ENCODE data around the gene CKB.

Gene CKB

DNA sequence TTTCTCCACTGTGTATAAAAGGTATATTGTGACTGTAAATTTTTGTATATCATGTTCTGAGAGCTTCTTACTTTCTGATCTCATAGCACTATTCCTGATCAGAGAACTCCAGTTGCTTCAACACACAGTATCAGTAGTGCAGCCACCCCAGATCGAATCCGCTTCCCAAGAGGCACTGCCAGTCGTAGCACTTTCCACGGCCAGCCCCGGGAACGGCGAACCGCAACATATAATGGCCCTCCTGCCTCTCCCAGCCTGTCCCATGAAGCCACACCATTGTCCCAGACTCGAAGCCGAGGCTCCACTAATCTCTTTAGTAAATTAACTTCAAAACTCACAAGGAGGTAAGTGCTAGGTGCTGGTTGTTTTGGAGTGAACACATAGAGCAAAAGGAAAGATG lies 30.9 kb downstream of the CKB start:
- H3K4me3 ChIP-seq (ENCODE audit: low read depth, low read length): no peak overlapping the region
- TF ChIP-seq, protein P1, sequence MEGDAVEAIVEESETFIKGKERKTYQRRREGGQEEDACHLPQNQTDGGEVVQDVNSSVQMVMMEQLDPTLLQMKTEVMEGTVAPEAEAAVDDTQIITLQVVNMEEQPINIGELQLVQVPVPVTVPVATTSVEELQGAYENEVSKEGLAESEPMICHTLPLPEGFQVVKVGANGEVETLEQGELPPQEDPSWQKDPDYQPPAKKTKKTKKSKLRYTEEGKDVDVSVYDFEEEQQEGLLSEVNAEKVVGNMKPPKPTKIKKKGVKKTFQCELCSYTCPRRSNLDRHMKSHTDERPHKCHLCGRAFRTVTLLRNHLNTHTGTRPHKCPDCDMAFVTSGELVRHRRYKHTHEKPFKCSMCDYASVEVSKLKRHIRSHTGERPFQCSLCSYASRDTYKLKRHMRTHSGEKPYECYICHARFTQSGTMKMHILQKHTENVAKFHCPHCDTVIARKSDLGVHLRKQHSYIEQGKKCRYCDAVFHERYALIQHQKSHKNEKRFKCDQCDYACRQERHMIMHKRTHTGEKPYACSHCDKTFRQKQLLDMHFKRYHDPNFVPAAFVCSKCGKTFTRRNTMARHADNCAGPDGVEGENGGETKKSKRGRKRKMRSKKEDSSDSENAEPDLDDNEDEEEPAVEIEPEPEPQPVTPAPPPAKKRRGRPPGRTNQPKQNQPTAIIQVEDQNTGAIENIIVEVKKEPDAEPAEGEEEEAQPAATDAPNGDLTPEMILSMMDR (IDR thresholded peaks at IDR 0.05; ENCODE audit: low read depth, low read length, missing control alignments): no peak
- in situ Hi-C loops (cut with HindIII; ENCODE audit: low sequenced_read_pairs): no loop called here
- no peak for DNase-seq (ENCODE audit: low read depth)

DNA sequence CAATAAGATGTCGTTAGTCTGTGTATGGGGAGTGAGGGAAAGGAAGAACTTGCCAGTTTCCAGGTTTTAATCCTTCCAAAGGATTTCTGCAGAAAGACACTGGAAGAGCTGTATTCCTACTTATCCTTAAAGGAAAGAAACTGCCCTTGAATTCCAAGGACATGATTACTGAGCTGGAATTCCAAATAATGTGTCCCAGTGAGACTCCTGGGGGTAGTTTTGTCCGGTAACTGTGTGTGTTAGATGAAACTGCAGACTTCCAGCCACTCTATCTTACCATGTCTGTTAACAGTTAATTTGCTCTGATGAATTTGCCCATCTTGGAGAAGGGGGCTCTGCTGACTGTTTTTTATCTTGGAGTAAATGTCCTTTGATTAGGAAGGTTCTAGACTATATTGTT lies 33.0 kb downstream of the CKB start:
- in situ Hi-C loops (cut with HindIII; ENCODE audit: low sequenced_read_pairs): no loop called here

DNA sequence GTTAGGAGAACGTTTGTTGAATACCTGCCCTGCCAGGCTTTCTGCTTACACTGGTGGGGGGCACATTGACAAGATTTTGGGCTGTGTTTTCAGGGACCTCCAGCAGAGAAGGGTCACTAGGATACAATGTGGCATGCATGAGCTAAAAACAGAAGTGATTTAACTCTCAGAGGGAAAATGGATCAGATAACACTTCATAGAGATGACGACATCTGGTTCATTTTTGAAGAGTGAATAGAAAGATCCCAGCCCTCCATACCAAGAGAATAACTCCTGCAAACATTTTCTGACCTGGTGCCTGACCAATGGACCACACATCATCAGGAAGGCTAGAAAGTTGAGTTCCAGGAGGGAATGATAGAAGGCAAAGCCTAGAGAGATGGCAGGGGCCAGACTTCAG lies 33.7 kb downstream of the CKB start:
- H3K4me3 ChIP-seq (ENCODE audit: low read depth, low read length): no peak overlapping the region
- TF ChIP-seq, protein P1 (IDR thresholded peaks at IDR 0.05; ENCODE audit: low read depth, low read length, missing control alignments): no peak
- in situ Hi-C loops (cut with HindIII; ENCODE audit: low sequenced_read_pairs): no loop called here
- DNase-seq (ENCODE audit: low read depth): no peak

More for the DNA sequence above, 33.0 kb downstream of the CKB start:
- H3K4me3 ChIP-seq (ENCODE audit: low read depth, low read length): no peak overlapping the region
- DNase-seq (ENCODE audit: low read depth): no peak
- TF ChIP-seq, protein P1 (IDR thresholded peaks at IDR 0.05; ENCODE audit: low read depth, low read length, missing control alignments): no peak

DNA sequence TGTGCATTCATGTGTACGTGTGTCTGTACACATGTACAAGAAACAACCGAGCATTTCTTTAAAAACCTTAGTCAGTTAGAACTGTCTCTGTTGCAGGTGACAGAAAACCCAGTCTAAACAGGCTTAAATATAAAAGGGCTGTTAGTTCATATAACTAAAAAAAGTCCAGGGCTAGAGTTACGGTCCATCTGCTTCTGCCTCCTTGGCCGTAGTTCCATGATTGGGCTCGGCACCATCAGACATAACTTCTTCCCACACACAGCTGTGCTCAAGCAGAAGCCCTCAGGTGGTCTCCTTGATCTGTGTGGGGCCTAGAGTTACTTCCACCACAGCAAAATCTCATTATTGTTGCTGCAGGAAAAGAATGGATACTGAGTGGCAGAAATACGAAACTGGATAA lies 34.6 kb downstream of the CKB start:
- TF ChIP-seq, protein P1 (IDR thresholded peaks at IDR 0.05; ENCODE audit: low read depth, low read length, missing control alignments): no peak
- no peak overlapping the region for H3K4me3 ChIP-seq (ENCODE audit: low read depth, low read length)
- in situ Hi-C loops (cut with HindIII; ENCODE audit: low sequenced_read_pairs): no loop called here
- no peak for DNase-seq (ENCODE audit: low read depth)

DNA sequence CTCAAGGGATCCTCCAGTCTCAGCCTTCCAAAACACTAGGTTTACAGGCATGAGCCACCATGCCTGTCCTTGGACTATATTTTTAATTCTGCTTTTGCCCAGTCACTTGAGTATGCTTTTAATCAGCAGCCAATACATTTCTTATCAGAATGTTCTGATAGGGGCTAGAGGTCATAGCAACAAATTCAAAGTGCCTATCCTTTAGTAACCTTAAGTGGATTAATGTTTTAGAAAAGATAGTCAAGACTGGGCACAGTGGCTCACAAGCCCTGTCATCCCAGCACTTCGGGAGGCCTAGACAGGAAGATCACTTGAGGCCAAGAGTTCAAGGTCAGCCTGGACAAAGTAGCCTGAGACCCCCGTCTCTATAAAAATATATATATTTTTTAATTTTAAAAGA lies 37.1 kb downstream of the CKB start:
- in situ Hi-C loops (cut with HindIII; ENCODE audit: low sequenced_read_pairs): no loop called here
- no peak for DNase-seq (ENCODE audit: low read depth)
- TF ChIP-seq, protein P1 (IDR thresholded peaks at IDR 0.05; ENCODE audit: low read depth, low read length, missing control alignments): no peak
- H3K4me3 ChIP-seq (ENCODE audit: low read depth, low read length): no peak overlapping the region

DNA sequence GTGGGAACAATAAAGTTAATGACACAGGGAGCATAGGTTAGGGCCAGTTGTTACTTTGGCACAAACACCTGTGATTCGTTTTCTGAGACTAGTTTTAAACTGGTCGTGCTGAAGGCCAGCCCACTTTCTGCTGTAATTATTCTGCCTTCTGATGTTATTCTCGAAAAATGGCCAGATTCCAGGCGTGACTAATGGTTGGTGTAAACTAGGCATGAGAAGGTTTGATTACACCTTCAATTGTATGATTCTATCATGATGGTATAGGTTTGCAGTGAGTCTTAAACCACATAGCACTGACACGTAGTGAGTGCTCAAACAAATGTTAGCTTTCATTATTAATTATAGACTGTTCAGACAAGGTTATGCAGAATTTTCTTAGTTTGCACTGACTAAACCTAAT lies 39.0 kb downstream of the CKB start:
- in situ Hi-C loops (cut with HindIII; ENCODE audit: low sequenced_read_pairs): no loop called here
- TF ChIP-seq, protein P1 (IDR thresholded peaks at IDR 0.05; ENCODE audit: low read depth, low read length, missing control alignments): no peak
- no peak overlapping the region for H3K4me3 ChIP-seq (ENCODE audit: low read depth, low read length)
- DNase-seq (ENCODE audit: low read depth): peak; percentile 88

DNA sequence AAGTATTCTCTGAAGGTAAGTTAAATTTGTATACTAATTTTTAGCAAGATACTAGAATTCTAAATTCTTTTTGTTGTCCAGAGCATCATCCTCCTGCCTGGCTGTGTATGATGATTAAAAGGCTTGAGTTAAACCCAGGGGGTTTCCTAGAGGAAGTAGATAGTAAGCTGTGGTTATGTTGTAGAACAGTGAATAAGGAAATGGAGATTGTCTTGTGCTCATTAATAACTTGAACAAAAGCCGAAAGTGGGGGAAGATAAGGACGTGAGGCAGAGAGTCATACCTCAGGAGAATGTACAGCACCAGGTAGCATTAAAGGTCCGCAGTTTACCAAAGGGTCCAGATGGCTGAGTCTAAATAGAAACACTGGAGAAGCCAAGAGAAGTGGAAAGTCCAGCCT lies 42.0 kb downstream of the CKB start:
- TF ChIP-seq, protein P1 (IDR thresholded peaks at IDR 0.05; ENCODE audit: low read depth, low read length, missing control alignments): no peak
- H3K4me3 ChIP-seq (ENCODE audit: low read depth, low read length): no peak overlapping the region
- DNase-seq (ENCODE audit: low read depth): no peak
- in situ Hi-C loops (cut with HindIII; ENCODE audit: low sequenced_read_pairs): no loop called here
